GM18868 (cell line): Measurements from ENCODE around the gene PELI2.

Experiments used
- ATAC-seq: cut with Tn5 transposase; IDR thresholded peaks from one replicate; pipeline ENCODE4 v1.9.1; 2021; ENCODE audit warnings: mild to moderate bottlenecking, moderate library complexity; ENCODE audit not compliant: unreplicated experiment

Gene PELI2

DNA sequence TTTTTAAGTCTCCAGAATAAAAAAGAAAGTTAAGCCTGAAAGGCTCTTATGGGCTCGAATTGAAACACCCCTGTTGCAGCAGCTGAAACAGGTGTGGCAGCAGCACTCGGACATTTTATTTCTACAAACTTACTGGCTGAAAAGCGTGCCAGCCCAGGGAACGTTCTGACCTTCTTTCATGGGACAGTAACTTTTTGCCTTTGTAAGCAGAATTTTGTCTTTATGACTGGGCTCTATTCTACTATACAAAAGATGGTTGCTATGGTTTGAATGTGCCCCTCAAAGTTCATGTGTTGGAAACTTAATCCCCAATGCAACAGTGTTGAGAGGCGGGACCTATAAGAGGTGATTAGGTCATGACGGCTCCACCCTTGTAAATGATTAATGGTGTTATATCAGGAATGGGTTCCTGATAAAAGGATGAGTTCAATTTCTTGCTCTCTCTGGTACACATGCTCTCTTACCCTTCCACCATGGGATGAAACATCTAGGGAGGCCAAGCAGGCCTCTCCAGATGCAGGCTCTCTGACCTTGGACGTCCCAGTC is 52.7 kb downstream of the PELI2 start:
- no peak for ATAC-seq

DNA sequence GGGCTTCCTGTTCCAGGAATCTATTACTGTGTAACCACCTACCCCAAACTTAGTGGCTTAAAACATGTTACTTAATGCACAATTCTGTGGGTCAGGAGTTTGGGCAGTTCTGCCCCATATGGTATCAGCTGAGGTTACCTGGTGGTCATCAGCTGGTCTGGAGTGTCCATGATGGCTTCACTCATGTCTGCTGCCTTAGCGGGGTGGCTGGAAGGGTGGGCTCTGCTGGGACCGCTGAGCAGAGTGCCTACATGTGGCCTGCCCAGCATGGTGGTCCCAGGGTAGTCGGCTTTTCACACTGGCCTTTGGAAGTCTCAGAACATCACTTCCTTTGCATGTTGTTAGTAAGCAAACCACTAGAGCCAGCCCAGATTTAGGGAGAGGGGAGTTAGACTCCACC is 53.9 kb downstream of the PELI2 start:
- ATAC-seq = no peak

DNA sequence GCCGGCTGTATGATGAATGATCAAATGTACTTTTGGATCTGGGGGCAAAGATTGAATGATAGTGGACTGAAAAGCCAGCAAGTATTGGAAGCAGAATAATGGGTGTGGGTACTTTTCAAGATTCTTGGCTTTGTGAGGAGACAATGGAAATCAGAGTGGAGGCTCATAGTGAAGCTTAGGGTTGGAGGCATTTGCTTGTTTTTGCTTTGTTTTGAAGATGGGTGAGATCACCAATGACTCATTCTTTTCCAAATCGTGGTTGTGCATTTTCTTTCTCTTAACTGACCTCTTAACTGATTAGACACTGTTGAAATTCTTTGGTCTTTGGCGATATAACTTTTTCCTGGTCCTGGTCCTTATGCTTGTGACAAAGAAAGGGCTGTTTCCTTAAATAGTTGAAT is 54.4 kb downstream of the PELI2 start:
- no peak for ATAC-seq

DNA sequence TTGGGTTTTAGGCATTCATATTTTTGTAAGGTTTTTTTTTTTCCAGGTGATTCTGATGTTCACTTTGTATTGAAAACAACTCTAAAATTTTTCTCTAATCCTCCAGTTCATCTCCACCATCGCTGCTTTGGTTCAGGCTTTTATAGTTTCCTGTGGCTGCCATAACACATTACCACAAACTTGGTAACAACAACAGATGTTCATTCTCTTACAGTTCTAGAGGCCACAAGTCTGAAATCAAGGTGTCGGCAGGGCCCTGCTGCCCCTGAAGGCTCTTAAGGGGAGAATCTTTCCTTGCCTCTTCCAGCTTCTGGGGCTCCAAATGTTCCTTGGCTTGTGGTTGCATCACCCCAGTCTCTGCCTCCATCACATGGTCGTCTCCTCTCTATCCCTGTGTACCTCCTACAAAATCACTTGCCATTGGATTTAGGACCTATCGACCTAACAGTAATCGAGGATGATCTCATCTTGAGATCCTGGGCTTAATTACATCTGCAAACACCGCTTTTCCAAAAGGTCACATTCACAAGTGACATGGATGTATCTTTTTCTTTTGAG is 55.2 kb downstream of the PELI2 start:
- ATAC-seq = no peak

DNA sequence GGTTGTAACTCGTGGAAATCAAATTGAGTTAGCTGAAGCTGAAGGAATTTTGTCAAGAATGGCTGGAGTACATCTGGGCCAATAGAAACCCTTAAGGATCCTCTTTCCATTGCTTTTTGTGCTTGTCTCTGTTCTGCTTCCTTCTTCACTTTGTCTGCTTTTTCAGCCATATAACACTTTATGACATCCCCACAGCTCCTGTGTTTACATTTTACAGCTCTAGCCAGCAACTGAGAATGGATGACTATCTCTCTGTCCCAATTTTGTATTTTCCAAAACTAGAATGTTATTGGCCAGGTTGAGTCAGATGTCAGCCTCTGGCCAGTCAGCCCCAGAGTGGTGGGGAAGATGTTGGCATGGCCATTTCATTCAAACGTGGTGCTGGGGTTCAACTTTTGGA is 57.6 kb downstream of the PELI2 start:
- no peak for ATAC-seq

DNA sequence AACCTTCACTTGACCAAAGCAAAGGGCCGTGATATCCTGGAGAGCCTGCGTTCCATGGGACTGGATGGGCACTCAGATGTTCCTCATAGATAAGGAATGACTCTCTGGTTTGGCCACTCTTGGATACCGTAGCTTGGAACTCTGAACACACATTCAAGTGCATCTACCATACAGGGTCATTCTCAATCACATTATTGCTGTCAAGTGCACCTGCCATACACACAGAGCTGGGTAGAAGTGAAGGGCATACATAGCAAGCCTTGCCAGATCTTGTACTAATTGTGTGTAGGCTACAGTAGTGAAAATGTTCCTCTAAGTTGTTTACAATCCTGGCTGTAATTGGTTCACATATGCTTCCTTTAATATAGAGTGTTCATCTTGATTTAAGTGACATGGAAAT is 58.3 kb downstream of the PELI2 start:
- ATAC-seq = no peak

DNA sequence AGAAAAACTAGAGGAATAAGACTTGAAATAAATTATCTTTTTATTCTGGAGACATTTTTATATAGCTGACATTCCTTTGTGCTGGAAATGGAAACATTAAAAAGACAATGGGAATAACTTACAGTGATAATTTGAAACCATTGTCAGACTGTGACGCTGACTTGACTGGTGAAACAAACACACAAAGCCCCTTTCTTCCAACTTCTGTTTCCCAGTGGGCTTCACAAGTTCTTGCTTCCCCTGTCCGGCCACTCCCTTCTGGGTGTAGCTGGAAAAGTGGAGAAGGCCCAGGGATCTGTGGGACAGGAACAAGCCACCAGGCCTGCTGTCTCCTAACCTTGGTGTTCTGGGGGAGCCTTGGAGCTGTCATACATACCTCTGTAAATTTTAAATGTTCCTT is 58.8 kb downstream of the PELI2 start:
- no peak for ATAC-seq

DNA sequence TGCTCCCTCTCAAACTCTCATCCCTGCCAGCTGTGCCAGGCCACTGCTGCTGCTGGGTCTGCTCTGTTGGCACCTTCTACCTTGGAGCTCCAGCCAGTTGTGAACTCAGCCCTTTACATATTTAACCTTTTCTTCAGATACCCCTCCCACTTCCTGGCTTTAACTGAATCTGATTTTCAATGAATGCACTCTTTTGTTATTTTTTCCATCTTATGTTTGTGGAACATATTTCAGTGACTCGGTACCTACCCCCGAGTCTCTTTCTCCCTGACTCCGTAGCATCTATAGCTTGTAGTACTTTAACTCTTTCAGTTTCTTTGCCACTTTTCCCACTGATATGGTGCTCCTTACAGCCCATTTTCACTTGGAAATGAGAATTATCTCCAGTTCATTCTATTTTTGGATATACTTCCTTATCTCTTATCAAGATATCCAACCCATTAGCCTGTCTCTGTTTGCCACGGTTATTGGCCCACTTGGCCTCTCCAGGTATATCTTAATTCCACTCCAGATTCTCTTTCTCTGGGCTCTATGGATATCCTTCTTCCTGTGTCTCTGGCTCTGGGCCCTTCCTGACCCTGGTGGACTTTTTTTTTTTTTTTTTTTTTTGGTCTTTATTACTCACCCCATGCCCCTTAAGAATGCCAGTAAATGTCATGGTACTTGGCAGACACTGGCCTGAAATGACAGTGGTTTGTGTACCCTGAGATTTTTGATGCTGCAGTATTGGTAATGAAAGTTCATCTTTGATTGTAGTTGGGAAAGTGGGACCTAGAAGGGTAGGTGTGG is 62.7 kb downstream of the PELI2 start:
- no peak for ATAC-seq

DNA sequence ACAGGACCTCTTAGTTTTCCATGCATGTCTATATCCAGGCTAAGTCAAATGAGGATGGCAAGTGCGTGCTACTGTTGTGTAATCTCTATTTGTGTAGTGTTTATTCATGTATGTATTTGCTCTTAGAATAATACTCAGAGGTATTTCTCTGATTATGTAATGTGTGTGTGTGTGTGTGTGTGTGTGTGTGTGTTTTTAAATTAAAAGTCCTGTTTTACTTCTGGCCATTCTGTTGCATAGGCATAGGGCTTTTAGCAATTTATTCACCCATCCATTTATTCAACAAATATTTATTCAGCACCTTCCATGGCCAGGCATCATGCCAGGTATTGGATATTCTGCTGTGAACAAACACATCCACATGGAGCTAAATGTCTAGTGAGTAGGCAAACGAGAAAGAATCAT is 63.5 kb downstream of the PELI2 start:
- no peak for ATAC-seq

DNA sequence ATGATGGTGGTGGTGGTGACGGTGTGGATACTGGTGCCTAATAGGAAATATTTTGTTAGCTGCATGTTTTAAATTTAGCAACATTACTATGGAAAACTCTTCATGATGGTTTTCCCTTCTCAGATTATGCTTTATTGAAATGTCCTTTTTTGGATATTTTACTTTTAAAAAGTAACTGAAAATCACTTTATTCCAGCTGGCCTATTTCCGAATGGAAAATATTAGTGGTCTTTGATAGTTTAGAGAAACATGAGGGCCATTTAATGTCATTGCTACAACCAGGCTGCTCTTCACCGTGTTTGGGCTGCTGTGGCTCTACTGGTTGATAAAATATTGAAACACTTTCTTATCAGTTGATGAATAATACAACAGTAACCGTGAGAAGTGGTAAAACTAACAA is 64.2 kb downstream of the PELI2 start:
- no peak for ATAC-seq

DNA sequence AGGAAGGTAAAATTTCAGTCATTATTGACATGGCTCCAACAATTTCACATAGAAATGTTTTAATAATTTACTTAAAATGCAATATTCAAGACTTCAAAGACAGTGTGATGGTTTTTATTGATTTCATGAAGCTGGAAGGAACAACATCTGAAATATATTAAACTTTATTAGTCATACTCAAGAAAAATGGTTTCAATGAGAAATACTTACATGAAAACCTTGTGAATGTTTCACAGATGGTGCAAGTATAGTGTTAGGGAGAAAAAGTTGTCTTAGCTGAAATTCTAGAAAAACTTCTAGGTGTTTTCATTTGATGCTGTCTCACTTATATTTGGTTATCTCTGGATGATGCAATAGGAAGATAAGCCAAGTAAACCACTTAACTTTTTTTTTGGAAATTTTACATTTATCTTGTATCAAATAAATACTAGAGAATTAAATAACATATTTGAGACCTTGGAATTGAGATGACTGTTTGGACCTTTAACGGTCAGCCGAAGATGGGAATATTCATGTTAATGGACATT is 65.5 kb downstream of the PELI2 start:
- no peak for ATAC-seq

DNA sequence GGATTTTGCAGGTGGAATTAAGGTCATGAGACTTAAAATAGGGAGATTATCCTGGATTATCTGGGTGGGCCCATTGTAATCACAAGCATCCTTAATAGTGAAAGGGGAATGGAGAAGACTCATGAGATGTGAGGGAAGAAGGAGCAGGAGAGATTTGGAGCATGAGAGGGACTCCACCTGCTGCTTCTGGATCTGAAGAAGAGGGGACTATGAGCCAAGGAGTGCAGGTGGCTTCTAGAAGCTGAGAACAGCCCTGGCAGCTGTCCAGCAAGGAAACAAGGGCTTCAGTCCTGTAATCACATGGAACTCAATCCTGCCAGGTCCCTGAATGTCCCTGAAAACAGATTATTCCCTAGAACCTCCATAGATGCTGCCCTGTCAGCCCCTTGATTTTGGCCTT is 67.8 kb downstream of the PELI2 start:
- ATAC-seq = no peak

DNA sequence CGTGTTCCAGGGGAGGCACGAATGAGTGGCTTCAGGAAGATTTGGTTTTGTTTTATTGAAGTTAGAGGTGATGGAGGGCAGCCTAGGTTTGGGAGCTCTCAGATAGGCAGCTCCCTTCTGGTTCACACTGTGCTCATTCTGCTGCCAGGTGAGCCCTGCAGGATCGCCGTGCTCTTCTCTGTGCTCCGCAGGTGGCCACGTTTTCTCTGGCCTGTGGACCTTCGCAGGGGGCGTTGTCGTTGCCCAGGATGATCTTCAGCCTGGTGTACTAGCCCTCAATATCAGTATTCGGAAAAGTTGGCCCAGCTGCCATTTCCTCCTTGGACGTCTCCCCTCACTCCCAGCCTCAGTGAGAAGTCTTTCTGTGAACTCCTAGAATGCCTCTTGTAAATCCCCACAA is 69.5 kb downstream of the PELI2 start:
- no peak for ATAC-seq

DNA sequence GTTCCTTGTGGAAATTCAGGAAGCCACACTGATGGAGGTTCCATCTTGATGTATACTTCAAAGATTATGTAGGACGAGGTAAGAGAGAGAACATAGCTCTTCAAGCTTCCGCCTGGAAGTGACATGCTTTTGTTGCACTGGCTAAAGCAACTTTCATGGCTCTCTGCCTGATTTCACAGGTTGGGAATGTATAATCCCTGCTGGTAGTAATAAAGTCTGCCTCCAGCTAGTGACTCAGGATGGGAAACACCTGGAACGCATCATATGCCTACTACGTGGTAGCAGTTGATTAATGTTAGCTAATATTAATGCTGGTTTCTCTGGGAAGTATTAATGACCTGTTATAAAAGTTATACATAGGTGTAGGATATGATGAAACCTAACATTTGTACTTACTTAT is 71.1 kb downstream of the PELI2 start:
- ATAC-seq = no peak

DNA sequence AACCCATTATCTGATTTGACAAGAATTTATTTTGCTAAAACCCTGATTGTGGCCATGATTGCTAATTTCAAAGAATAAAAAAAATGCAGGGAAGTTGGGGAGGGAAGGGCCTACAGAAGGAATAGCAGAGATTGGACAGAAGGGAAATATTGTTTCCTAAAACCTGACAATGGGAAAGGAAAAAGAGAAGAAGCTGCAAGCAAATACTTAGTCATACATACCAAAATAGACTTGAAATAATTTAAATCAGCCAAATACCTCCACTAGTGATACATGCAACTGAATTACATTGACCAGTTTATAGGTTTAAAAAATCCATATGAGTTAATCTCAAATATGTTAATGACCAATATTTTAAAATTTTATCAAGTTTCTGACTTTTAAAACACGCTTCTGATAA is 75.1 kb downstream of the PELI2 start:
- no peak for ATAC-seq

DNA sequence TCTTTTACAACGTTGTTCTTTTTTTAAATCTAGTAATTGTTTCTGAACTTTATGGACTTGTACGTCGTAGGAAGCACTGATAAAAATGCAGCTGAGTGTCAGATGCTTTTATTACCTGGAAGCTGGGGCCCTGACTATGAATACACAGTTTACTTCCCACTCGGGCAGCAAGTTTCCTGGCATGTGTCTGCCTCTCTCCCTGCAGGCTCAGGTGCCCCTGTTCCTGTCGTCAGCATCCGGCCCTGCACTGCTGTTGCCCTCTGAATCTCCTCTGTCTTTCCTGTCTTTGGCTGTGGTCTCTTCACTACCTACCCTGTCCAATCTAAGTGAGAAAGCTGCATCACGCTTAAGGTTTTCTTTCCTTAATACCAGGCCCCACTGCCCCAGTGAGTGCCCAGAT is 75.8 kb downstream of the PELI2 start:
- ATAC-seq = no peak

DNA sequence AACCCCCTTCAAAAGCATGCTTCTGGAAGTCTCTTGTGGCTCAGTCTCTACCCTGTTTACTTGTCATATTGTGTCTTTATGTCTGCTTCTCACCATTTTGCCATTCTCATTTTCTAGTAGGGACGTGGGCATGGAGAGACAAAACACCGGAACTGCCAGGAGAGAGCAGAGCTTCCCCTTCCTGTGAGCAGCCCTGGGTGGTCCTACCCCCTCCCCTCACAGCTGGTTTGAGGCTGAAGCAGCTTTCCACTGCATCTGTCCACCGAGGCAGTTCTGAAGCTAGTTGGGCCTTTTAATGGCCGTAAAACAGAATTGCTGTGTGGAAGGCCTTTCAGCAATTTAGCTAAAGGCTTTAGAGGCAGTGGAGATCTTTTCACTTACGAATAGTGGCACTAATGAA is 77.0 kb downstream of the PELI2 start:
- ATAC-seq = no peak

DNA sequence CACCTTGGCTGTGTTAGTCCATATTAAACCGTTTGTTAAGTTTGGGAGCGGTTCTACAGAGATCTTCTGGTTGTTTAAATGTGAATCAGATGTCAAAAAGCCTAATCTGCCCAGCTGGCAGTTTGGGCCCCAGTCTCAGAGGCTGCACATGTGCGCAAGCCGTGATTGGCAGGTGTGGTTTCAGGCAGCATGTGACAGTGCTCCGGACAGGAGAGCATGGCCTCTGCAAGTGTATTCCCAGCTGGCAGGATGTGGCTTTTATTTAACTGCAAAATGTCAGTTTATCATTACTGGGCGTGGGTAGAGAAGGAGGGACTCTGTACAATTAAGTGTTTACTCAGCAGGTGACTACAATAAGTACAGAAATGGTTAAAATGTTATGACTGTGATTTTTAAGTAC is 77.5 kb downstream of the PELI2 start:
- peak; percentile 54 for ATAC-seq

DNA sequence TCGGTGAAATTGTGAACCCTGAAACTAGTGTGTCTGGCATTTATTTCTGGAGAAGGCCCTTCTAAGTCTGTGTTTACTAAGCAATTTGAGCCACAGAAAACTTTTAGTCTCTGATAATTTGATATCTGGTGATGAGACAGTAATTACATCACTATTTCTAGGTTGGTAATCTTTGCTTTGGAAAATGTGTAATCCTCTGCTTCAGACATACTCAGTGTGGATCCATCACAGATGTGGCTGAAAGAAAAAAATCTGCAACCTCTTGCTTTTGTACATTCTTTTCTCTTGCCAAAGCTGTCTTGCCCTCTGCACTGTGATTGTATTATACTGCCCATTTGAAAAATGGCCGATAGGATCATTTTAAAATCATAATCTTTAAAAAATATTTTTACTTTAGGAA is 78.1 kb downstream of the PELI2 start:
- no peak for ATAC-seq

DNA sequence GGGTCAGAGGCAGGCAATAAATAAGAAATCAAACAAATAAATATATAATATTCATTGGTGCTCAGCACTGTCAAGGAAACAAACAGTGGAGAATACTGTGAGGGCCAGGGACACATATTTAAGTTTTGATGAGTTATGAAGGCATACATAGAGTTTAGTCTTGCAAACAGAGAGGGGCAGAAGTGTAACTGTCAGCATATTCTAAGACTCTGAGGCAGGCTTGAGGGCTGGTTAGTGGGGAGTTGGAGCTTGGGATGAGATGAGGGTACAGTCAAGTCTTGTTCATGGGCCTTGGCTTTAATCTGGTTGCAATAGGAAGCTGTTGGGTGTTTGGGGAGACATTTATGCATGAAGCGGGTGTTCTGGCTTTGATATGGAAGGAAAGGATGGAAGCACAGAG is 78.9 kb downstream of the PELI2 start:
- ATAC-seq = no peak

DNA sequence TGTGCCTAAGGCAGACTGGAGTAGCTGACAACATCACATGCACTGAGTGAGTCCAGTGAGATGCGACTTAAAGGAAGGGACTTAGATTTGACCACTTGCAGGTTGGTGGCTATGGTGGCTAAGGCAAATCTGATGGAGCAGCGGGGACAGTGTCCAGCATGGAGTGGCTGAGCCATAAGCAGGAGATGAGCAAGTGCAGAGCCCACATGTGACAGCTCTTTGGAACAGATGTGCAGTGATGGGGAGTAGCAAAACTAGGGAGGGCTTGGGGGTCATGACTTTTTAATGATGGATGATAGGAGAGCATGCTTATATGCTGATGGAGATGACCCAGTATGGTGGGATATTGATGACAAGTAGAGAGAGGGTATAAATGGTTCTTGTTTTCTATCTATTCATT is 80.2 kb downstream of the PELI2 start:
- ATAC-seq = no peak
